Stimulated activated naive CD4-positive, alpha-beta T cell (primary cell): ENCODE measurements around the gene DPM3.
"Not testable (repeated sequence)": the region's sequence is repeated elsewhere in the genome, so short reads cannot be mapped to it uniquely, and the experiment has no call there.

Experiments used
- DNase-seq, 6 experiments: peaks; one replicate each; lab custom pipeline; 2025; lab: John Stamatoyannopoulos, UW

Gene DPM3

DNA sequence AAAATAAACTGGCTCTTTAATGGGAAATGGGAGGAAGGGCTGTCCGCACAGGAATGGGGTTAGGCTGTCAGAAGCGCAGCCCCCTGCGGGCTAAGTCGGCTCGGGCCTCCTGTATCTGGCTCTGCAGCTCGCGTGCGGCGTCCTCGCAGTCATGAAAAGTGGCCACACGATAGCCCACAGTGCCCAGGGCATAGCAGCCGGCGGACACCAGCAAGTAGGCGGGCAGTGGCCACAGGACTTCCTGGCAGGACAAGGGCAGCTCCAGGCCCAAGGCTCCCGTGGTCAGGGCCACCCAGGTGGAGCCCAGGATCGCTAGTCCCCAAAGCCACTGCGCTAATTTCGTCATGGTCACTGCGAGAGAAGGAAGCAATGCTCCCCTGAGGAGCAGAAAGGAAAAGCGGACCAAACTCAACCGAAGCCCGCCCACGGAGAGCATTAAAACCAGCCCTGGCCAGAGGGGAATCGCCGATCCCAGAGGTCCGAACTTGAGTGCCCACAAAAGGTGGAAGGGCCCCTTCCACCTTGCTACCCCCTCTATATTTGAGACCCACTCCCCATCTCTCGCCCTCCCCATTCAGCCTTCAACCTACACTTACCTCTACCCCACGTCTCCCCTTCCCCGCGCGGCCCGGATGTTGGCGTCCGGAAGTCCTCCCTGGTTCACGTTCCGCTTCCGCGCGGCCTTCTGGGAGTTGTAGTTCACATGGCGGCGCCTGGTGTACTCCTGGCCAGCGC, at the start of gene DPM3:
Gene DPM3 (minus strand): TSS at position 637 of the 735 bp plus-strand sequence. CDS start 291 bp downstream, at position 346.
- DNase-seq = peak; percentile 67 to 85 (median 79)

- not testable (repeated sequence) for DNase-seq
Measured at GRCh38 chr1:155189926-155190325, 49.6 kb upstream of the DPM3 start.

- DNase-seq = no peak
Measured at GRCh38 chr1:155188268-155188667, 47.9 kb upstream of the DPM3 start.

- no peak for DNase-seq
Measured at GRCh38 chr1:155187456-155187891, 47.1 kb upstream of the DPM3 start.

- DNase-seq = no peak
Measured at GRCh38 chr1:155186794-155187455, 46.6 kb upstream of the DPM3 start.

DNA sequence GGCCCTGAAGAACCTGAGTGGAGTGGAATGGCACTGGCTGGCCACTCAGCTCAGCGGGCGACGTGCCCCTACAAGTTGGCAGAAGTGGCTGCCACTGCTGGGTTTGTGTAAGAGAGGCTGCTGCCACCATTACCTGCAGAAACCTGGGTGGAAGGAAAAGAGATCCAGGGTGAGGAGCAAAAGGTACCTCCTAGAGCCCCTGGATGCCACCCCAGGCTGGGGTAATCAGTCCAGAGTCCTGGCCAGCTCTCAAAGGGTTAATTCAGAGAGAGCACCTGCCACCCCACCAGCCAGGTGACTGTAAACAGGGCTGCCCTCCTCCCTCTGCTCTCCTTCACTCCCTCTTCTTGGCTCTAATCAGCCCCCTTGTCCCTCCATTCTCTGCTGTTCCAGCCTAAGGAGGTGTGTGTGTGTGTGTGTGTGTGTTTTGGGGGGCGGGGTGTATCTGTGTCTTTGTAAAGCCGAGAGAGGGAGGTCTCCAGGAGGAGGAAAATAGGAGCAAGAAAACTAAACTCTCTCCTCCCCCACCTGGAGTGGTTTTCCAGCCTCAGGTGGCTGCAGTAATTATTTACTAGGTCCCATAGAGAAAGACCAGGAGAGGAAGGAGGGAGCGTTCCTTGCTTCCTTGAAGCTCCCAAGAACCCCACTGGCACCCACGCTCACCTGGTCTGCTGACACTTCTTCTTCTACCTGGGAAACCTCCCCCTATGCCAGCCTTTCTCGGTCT, 45.9 kb upstream of the DPM3 start:
- no peak for DNase-seq

DNA sequence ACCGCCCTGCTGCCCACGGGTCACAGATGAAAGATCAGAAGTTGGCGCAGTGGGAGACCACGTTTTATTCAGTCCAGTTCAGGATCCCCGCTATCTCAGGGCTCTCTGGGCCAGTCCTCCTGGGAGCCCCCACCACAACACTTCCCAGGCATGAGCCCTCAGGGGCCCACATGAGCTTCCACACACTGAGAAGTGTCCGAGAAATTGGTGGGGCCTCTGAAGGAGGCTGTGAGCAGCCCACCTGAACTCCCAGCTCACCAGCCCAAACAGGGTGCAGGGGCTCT, 45.4 kb upstream of the DPM3 start:
- no peak for DNase-seq

DNA sequence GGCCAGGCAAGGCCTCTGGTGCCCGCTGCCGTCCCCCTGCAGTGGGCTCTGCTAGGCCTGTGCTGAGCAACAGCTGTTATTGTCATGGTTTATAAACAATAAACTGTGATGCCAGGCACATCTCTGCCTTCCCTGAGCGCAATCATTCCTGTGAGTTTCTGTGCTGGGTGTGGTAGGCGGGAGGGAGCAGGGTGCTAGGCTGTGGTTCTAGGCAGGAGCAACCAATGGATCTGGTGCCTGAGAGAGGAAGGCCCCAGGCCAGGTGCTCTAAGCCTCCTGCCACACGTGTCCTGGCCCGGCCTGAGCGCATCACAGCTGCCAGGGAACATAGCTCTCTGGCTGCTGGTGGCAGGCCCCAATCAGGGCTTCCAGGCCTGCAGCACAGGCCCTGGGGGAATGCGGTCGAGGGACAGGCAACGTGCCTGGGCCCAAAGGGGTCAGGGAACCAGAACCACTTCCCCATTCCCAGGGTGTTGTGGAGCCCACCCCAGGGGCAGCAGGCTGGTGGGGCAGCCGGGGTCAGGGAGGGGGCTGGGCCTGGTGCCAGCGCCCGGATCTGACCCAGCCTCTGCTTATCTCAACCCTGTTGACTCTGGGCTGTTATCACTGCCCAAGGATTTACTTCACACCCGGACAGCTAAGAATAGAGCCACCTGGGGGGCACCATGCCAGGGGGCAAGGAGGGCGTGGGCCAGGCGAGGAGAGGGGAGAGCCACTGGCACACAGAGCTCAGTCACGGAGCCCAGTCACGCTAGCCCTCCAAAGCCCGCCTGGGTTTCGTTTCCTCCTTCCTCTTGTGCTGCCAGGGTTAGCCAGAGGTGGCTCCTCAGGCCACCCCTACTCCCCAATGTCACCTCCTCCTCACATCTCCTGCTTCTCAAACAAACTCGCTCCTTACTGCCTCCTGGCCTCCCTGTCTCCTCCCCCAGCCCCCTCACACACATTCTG, 44.8 kb upstream of the DPM3 start:
- no peak for DNase-seq

DNA sequence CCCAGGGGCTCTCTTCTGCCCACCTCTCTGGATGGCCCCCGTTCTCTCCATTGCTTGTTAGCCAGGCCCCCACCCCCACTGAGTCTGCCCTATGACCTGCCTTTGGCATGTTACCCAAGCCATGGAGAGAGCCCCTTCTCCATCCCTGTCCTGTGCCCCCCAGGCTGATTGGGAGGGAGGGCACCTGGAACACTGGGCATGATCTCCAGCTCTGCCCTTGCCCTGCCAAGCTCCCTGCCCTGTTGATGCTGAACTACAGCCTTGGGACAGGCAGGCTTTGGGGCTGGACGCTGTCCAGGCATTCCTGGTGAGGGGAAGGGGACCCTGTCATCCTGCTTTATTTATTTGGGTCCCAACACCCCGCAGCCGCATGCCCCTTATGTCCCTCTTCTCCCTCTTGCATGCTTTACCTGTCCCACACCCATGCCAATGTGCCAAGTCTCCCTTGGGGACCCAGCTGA, 44.0 kb upstream of the DPM3 start:
- no peak for DNase-seq

GRCh38 chr1:155183775-155184221, 43.5 kb upstream of the DPM3 start:
- DNase-seq = no peak

GRCh38 chr1:155182052-155182550, 41.8 kb upstream of the DPM3 start:
- DNase-seq = no peak

GRCh38 chr1:155181371-155182051, 41.2 kb upstream of the DPM3 start:
- no peak for DNase-seq

GRCh38 chr1:155179112-155180031, 39.0 kb upstream of the DPM3 start:
- no peak for DNase-seq

- DNase-seq = no peak
Measured at GRCh38 chr1:155178441-155179111, 38.2 kb upstream of the DPM3 start.

DNA sequence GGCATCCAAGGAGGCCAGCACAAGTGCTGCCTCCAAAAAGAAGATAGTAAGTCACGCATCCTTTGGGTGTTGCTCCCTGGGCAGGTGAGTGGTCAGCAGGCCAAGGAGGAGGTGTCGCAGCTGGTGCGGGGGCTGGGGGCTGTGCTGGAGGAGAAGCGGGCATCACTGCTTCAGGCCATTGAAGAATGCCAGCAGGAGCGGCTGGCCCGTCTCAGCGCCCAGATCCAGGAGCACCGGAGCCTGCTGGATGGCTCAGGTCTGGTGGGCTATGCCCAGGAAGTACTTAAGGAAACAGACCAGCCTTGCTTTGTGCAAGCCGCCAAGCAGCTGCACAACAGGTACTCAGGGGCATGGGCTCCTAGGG, 37.6 kb upstream of the DPM3 start:
- DNase-seq = no peak

DNA sequence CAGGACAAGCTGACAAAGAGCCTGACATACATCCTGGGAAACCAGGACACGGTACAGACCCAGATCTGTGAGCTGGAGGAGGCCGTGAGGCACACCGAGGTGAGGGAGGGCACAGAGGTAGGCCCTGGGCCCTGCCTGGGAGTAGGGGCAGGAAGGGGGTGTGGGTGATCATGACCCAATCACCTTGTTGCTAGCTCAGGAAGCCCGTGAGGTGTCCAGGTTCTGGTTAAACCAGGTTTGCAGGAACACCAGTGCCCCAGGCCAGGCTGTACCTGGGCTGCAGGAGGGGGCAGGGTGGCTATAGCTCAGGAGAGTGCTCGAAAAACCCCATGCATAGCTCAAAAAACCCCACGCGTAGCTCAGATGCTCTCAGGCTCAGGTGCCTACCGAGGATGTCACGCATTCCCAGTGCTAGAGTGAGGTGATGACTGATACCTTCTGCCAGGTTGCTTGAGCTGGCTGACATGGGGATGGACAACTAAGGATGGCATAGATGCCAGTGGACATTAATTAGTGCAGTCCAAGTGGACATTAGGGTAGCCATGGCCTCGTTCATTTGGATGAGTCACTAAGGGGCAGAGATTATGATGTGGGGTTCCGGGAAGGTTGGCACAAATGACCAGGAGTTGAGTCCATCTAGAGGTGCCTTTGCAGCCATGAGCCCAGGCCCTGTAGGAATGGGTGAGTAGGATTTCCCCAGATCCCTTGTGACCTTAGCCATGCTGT, 37.0 kb upstream of the DPM3 start:
- no peak for DNase-seq

DNA sequence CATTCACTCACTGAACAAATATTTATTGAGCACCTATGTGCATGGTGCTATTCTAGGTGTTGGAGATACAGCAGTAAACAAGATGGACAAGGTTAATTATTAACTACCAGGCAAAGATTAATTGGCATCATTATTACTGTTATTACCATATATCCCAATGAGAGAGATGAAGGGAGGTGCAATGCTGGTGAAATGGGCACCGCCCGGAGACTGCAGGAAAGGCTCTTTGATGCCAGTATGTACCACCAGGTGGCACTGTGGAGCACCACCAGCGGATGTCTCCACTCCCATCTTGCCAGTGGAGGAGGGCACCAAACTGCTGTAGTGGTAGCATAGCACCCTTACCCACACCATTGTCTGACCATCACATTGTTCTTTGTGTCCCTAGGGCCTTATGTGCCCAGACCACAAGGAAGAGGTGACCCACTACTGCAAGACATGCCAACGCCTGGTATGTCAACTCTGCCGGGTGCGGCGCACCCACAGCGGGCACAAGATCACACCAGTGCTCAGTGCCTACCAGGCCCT, 36.3 kb upstream of the DPM3 start:
- peak; percentile 52 to 87 (median 76) for DNase-seq

- DNase-seq = peak in 1 of 6 experiments; percentile 20
Measured at GRCh38 chr1:155175927-155176371, 35.6 kb upstream of the DPM3 start.
